Skin of body (tissue), 1 donor: ENCODE results near the gene MAU2. TPM values are rescaled to one million over a fixed set of nuclear protein-coding genes. Genes with fewer than 3 reads are reported as not detected.

Source experiments
- total RNA-seq: library from RNA; depleted of rRNA; stranded (reverse); fragments of >200 nt; gene quantifications from one replicate; pipeline ENCODE4 v1.2.3, GENCODE V29; 2014

The MAU2 gene
- total RNA-seq, 1 donor from 2014 or later: 39.3 TPM

Other genes starting within 250 kb of the MAU2 start
- gene TMEM161A, start 182.4 kb upstream of the MAU2 start, total RNA-seq: 9.7 TPM
- 0.49 TPM for gene MEF2B, start 150.6 kb upstream of the MAU2 start, total RNA-seq
- gene BORCS8, start 128.7 kb upstream of the MAU2 start, total RNA-seq: 4.9 TPM
- gene RFXANK, start 128.6 kb upstream of the MAU2 start, total RNA-seq: 34.1 TPM
- gene NR2C2AP, start 117.4 kb upstream of the MAU2 start, total RNA-seq: 6.7 TPM
- gene NCAN, start 108.9 kb upstream of the MAU2 start, total RNA-seq: 0.49 TPM
- gene TM6SF2, start 47.5 kb upstream of the MAU2 start, total RNA-seq: 0.39 TPM
- 26.6 TPM for gene SUGP1, start 320 bp upstream of the MAU2 start, total RNA-seq
- gene GATAD2A, start 84.8 kb downstream of the MAU2 start, total RNA-seq: 24.3 TPM
- 0.39 TPM for gene TSSK6, start 194.7 kb downstream of the MAU2 start, total RNA-seq
- gene NDUFA13, start 195.4 kb downstream of the MAU2 start, total RNA-seq: 102 TPM
- 0.69 TPM for gene YJEFN3, start 208.1 kb downstream of the MAU2 start, total RNA-seq
- 0.49 TPM for gene CILP2, start 217.4 kb downstream of the MAU2 start, total RNA-seq